Measurements from ENCODE around the gene SHPK.

The SHPK gene

GRCh38 chr17:3626831-3627768, 8.9 kb downstream of the SHPK start:
- DNase-seq = no peak

GRCh38 chr17:3622977-3623594, 13.0 kb downstream of the SHPK start:
- no peak for DNase-seq

- DNase-seq = no peak
Measured at GRCh38 chr17:3621146-3621720, 14.8 kb downstream of the SHPK start.

- no peak for DNase-seq
Measured at GRCh38 chr17:3615160-3615870, 20.7 kb downstream of the SHPK start.

- no peak for DNase-seq
Measured at GRCh38 chr17:3613124-3613523, 22.9 kb downstream of the SHPK start.

- no peak for DNase-seq
Measured at GRCh38 chr17:3610523-3610922, 25.5 kb downstream of the SHPK start.

GRCh38 chr17:3609689-3610088, 26.4 kb downstream of the SHPK start:
- no peak for DNase-seq

GRCh38 chr17:3603870-3604259, 32.2 kb downstream of the SHPK start:
- no peak for DNase-seq

GRCh38 chr17:3603119-3603869, 32.8 kb downstream of the SHPK start:
- no peak for DNase-seq

- no peak for DNase-seq
Measured at GRCh38 chr17:3602499-3602898, 33.6 kb downstream of the SHPK start.

- no peak for DNase-seq
Measured at GRCh38 chr17:3600529-3601205, 35.4 kb downstream of the SHPK start.

- no peak for DNase-seq
Measured at GRCh38 chr17:3598078-3598477, 38.0 kb downstream of the SHPK start.

- no peak for DNase-seq
Measured at GRCh38 chr17:3596804-3597464, 39.1 kb downstream of the SHPK start.

GRCh38 chr17:3594976-3595375, 41.1 kb downstream of the SHPK start:
- no peak for DNase-seq

- DNase-seq = no peak
Measured at GRCh38 chr17:3594051-3594800, 41.8 kb downstream of the SHPK start.

GRCh38 chr17:3593384-3593783, 42.7 kb downstream of the SHPK start:
- no peak for DNase-seq

- no peak for DNase-seq
Measured at GRCh38 chr17:3592216-3592860, 43.7 kb downstream of the SHPK start.

GRCh38 chr17:3590768-3591167, 45.3 kb downstream of the SHPK start:
- no peak for DNase-seq

GRCh38 chr17:3590231-3590630, 45.8 kb downstream of the SHPK start:
- DNase-seq = no peak

- no peak for DNase-seq
Measured at GRCh38 chr17:3589784-3590183, 46.3 kb downstream of the SHPK start.
